H9 (cell line): ENCODE data around the gene LRRC74B. TPM values are rescaled to one million over a fixed set of nuclear protein-coding genes. Genes with fewer than 3 reads are reported as not detected.
A peak's percentile ranks its signal among the peaks of the same experiment; 100 is the strongest.

Source experiments
- DNase-seq: peaks from one replicate; pipeline ENCODE4 v3.0.0-alpha.2; 2017
- H2AFZ ChIP-seq: one replicate; pipeline ENCODE4 v1.6.1; 2013; ENCODE audit warnings: mild to moderate bottlenecking, low read length, control low read depth, moderate library complexity
- H2AK5ac ChIP-seq: 2 replicates; pipeline ENCODE4 v1.6.1; 2013; ENCODE audit warnings: low read length, control low read depth, mixed read lengths; ENCODE audit not compliant: insufficient read length
- H2BK120ac ChIP-seq: one replicate; pipeline ENCODE4 v1.6.1; 2013; ENCODE audit warnings: low read depth, mild to moderate bottlenecking, low read length, control low read depth, inconsistent platforms; ENCODE audit not compliant: poor library complexity, severe bottlenecking
- H2BK12ac ChIP-seq: 2 replicates; pipeline ENCODE4 v1.6.1; 2013; ENCODE audit warnings: low read length, control low read depth, mixed read lengths, low read depth; ENCODE audit not compliant: insufficient read length
- H2BK15ac ChIP-seq: 2 replicates; pipeline ENCODE4 v1.6.1; 2013; ENCODE audit warnings: low read depth, low read length, control low read depth
- H2BK20ac ChIP-seq: one replicate; pipeline ENCODE4 v1.6.1; 2013; ENCODE audit warnings: low read depth, mild to moderate bottlenecking, low read length, control low read depth, inconsistent platforms; ENCODE audit not compliant: poor library complexity, severe bottlenecking
- H2BK5ac ChIP-seq: 2 replicates; pipeline ENCODE4 v1.6.1; 2013; ENCODE audit warnings: low read length, control low read depth, mixed read lengths; ENCODE audit not compliant: insufficient read length
- H3K14ac ChIP-seq: 2 replicates; pipeline ENCODE4 v1.6.1; 2013; ENCODE audit warnings: low read length, control low read depth; ENCODE audit not compliant: insufficient read depth
- H3K18ac ChIP-seq: 2 replicates; pipeline ENCODE4 v1.6.1; 2013; ENCODE audit warnings: low read depth, mild to moderate bottlenecking, mixed read lengths, low read length, control low read depth; ENCODE audit not compliant: insufficient read length
- H3K23ac ChIP-seq: 2 replicates; pipeline ENCODE4 v1.6.1; 2013; ENCODE audit warnings: low read length, control low read depth, mixed read lengths, low read depth; ENCODE audit not compliant: insufficient read length
- H3K23me2 ChIP-seq: 2 replicates; pipeline ENCODE4 v1.6.1; 2013; ENCODE audit warnings: low read depth, mild to moderate bottlenecking, mixed read lengths, low read length, control low read depth; ENCODE audit not compliant: insufficient read length, poor library complexity, severe bottlenecking
- H3K27ac ChIP-seq: 2 replicates; pipeline ENCODE4 v1.5.1; 2013; ENCODE audit warnings: low read length, control low read depth, mixed read lengths, low read depth; ENCODE audit not compliant: insufficient read length
- H3K27me3 ChIP-seq: 2 replicates; pipeline ENCODE4 v1.6.1; 2013; ENCODE audit warnings: low read length, control low read depth, inconsistent platforms; ENCODE audit not compliant: insufficient read depth
- H3K4ac ChIP-seq: 2 replicates; pipeline ENCODE4 v1.6.1; 2013; ENCODE audit warnings: low read depth, mild to moderate bottlenecking, control low read depth, inconsistent platforms, low read length, moderate library complexity
- H3K4me1 ChIP-seq: 2 replicates; pipeline ENCODE4 v1.6.1; 2013; ENCODE audit warnings: low read length, control low read depth, inconsistent platforms; ENCODE audit not compliant: insufficient read depth
- H3K4me2 ChIP-seq: 2 replicates; pipeline ENCODE4 v1.6.1; 2013; ENCODE audit warnings: low read length, control low read depth, mixed read lengths; ENCODE audit not compliant: insufficient read length, insufficient read depth
- H3K56ac ChIP-seq: 2 replicates; pipeline ENCODE4 v1.6.1; 2013; ENCODE audit warnings: low read depth, mild to moderate bottlenecking, mixed read lengths, low read length, control low read depth; ENCODE audit not compliant: insufficient read length
- H3K79me1 ChIP-seq: 2 replicates; pipeline ENCODE4 v1.6.1; 2013; ENCODE audit warnings: low read depth, mild to moderate bottlenecking, moderate library complexity, low read length, control low read depth, inconsistent platforms; ENCODE audit not compliant: insufficient read depth, poor library complexity, severe bottlenecking
- H3K79me2 ChIP-seq: 2 replicates; pipeline ENCODE4 v1.6.1; 2013; ENCODE audit warnings: low read length, control low read depth, inconsistent platforms; ENCODE audit not compliant: insufficient read depth
- H3K9ac ChIP-seq: 2 replicates; pipeline ENCODE4 v1.6.1; 2013; ENCODE audit warnings: low read length, control low read depth, mixed read lengths; ENCODE audit not compliant: insufficient read length; ENCODE audit errors: extremely low read depth
- H3K9me3 ChIP-seq: one replicate; pipeline ENCODE4 v1.6.1; 2013; ENCODE audit warnings: low read depth, low read length, inconsistent platforms; ENCODE audit not compliant: control insufficient read depth
- H3T11ph ChIP-seq: one replicate; pipeline ENCODE4 v1.6.1; 2013; ENCODE audit warnings: mild to moderate bottlenecking, low read length, control low read depth, inconsistent platforms
- H4K20me1 ChIP-seq: one replicate; pipeline ENCODE4 v1.6.1; 2013; ENCODE audit not compliant: control insufficient read depth, insufficient read length, insufficient read depth
- H4K5ac ChIP-seq: 2 replicates; pipeline ENCODE4 v1.6.1; 2013; ENCODE audit warnings: low read depth, mild to moderate bottlenecking, mixed read lengths, low read length, control low read depth; ENCODE audit not compliant: insufficient read length
- H4K8ac ChIP-seq: replicated peaks from 2 replicates; pipeline ENCODE4 v1.6.1; 2013; ENCODE audit warnings: low read length, control low read depth, mixed read lengths, low read depth; ENCODE audit not compliant: insufficient read length
- H4K91ac ChIP-seq: 2 replicates; pipeline ENCODE4 v1.6.1; 2013; ENCODE audit warnings: low read depth, mild to moderate bottlenecking, moderate library complexity, mixed read lengths, low read length, control low read depth; ENCODE audit not compliant: insufficient read length
- H3K27ac Mint-ChIP-seq, 3 experiments: 2 replicates in 2 of 3; 3 replicates in 1 of 3; pipeline ENCODE4 v1.8.0; 2020 to 2021; ENCODE audit warnings: mixed read lengths in 3 of 3, mild to moderate bottlenecking in 1 of 3, moderate library complexity in 1 of 3
- H3K27me3 Mint-ChIP-seq: 2 replicates; pipeline ENCODE4 v1.8.0; 2021; ENCODE audit warnings: low read depth, mild to moderate bottlenecking, moderate library complexity, mixed read lengths
- H3K36me3 Mint-ChIP-seq, 3 experiments: 2 replicates in 2 of 3; 3 replicates in 1 of 3; pipeline ENCODE4 v1.8.0; 2020 to 2021; ENCODE audit warnings: low read depth in 3 of 3, mixed read lengths in 3 of 3; ENCODE audit not compliant: insufficient read depth in 1 of 3
- H3K4me1 Mint-ChIP-seq, 2 experiments: 2 replicates each; pipeline ENCODE4 v1.8.0; 2020; ENCODE audit warnings: mixed read lengths in 2 of 2
- H3K4me3 Mint-ChIP-seq, 2 experiments: 2 replicates in 1 of 2; 3 replicates in 1 of 2; pipeline ENCODE4 v1.8.0; 2020 to 2021; ENCODE audit warnings: mild to moderate bottlenecking in 2 of 2, mixed read lengths in 2 of 2, moderate library complexity in 1 of 2
- H3K9me3 Mint-ChIP-seq, 2 experiments: 2 replicates in 1 of 2; 3 replicates in 1 of 2; pipeline ENCODE4 v1.8.0; 2020; ENCODE audit warnings: mild to moderate bottlenecking in 2 of 2, mixed read lengths in 2 of 2, moderate library complexity in 1 of 2
- WGBS: extraction: QIAGEN DNeasy Blood & Tissue Kit; methylation state at CpG from one replicate; pipeline ENCODE4 v1.1.7; 2013; ENCODE audit warnings: missing lambda C conversion rate, low lambda C conversion rate, mixed read lengths; ENCODE audit not compliant: insufficient read length; ENCODE audit errors: extremely low coverage; 5-methylcytosine and 5-hydroxymethylcytosine counted together
- total RNA-seq: library from RNA; stranded (reverse); gene quantifications from 2 replicates; pipeline ENCODE4 v1.2.1, GENCODE V29; 2021
- TF ChIP-seq, protein P1 (sequence below): fragments of 200-600 bp; sonication (generic); conservative IDR thresholded peaks from 3 replicates; pipeline ENCODE4 v1.8.0; 2021; ENCODE audit warnings: antibody characterized with exemption, mild to moderate bottlenecking

LRRC74B gene
- total RNA-seq, 1 experiment from 2014 or later = not detected

DNA sequence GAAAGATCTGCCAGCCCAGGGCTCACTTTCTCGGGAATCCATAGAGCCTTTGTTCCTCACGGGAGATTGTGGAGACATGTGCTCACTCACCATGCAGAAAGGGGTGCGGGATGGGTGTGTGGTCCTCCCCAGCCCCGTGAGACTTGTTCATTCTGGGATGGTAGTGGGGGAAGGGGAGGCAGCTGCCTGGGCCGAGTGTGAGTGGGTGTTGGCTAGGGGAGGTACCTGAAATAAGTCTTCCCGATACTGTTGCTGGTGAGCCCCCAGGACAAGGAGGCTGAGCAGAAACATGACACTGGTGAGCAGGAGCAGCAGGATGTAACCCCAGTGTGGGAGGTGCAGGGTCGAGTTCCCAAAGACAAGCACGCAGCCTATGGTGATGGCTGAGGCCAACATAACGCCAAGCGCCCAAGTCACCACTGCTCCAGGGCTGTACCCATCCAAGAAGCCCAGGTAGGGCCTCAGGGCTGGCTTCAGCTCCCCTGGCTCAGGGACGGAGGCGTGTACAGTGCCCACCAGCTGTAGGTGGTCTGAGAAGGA lies 16.2 kb upstream of the LRRC74B start:
- Histone ChIP-seq H3K23me2 (no peaks in the 10 kb centered on the region), H3K9ac (no peak overlapping the region), H3K56ac (no peak overlapping the region), H4K5ac (no peak overlapping the region), H2AK5ac (no peak overlapping the region), H3K4ac (no peak overlapping the region), H3K27ac (no peak overlapping the region), H2AFZ (no peak overlapping the region), H2BK15ac (no peak overlapping the region), H3K79me1 (no peaks in the 10 kb centered on the region), H3K4me2 (no peak overlapping the region), H4K20me1 (no peaks in the 10 kb centered on the region), H4K8ac (no peak overlapping the region), H3K23ac (no peak overlapping the region), H3K9me3 (no peaks in the 10 kb centered on the region), H4K91ac (no peak overlapping the region), H2BK5ac (no peak overlapping the region), H2BK12ac (no peak overlapping the region), H2BK20ac (no peak overlapping the region), H3K14ac (no peak overlapping the region), H2BK120ac (no peak overlapping the region), H3K79me2 (no peaks in the 10 kb centered on the region), H3K27me3 (peaks cover 3% of the 10 kb centered on the region; the same call in 1 of the 2 replicates), H3K18ac (no peak overlapping the region), H3T11ph (no peak overlapping the region), H3K4me1 (no peaks in the 10 kb centered on the region; the same call in 1 of the 2 replicates)
- peak; percentile 24 for DNase-seq
- TF ChIP-seq, protein P1, sequence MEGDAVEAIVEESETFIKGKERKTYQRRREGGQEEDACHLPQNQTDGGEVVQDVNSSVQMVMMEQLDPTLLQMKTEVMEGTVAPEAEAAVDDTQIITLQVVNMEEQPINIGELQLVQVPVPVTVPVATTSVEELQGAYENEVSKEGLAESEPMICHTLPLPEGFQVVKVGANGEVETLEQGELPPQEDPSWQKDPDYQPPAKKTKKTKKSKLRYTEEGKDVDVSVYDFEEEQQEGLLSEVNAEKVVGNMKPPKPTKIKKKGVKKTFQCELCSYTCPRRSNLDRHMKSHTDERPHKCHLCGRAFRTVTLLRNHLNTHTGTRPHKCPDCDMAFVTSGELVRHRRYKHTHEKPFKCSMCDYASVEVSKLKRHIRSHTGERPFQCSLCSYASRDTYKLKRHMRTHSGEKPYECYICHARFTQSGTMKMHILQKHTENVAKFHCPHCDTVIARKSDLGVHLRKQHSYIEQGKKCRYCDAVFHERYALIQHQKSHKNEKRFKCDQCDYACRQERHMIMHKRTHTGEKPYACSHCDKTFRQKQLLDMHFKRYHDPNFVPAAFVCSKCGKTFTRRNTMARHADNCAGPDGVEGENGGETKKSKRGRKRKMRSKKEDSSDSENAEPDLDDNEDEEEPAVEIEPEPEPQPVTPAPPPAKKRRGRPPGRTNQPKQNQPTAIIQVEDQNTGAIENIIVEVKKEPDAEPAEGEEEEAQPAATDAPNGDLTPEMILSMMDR = no peak
- no peak overlapping the region; a peak in 2 of 7 replicates for H3K27ac Mint-ChIP-seq
- H3K9me3 Mint-ChIP-seq = no peaks in the 10 kb centered on the region
- WGBS = no CpG with 5 or more reads among the region's 12 CpGs
- no peak overlapping the region for H3K4me3 Mint-ChIP-seq
- peaks cover 43% of the 10 kb centered on the region for H3K27me3 Mint-ChIP-seq
- no peaks in the 10 kb centered on the region for H3K36me3 Mint-ChIP-seq
- H3K4me1 Mint-ChIP-seq = peaks cover 10 to 24% of the 10 kb centered on the region in 2 experiments
